HG03565 (cell line): Measurements from ENCODE around the gene SYT7.

Experiments used
- ATAC-seq: cut with Tn5 transposase; IDR thresholded peaks from one replicate; pipeline ENCODE4 v1.9.1; 2021; ENCODE audit warnings: mild to moderate bottlenecking, moderate library complexity; ENCODE audit not compliant: unreplicated experiment

Gene SYT7

DNA sequence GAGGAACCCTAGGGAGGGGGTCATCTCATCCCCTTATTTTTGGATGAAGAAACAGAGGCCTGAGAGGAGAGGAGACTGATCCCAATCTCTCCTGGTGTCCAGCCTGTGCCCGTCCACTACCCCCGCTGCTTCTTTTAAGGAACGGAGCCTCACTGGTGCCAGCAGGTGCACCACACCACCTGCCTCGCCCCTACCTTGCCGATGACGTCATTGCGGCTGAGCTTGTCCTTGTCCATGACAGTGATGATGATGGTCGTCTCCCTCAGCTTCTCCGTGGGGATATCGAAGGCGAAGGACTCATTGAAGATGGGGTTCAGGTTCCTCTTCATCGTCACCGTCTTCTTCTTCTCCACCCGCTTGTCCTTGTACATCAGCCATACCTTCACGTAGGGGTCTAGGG lies 58.0 kb downstream of the SYT7 start:
- no peak for ATAC-seq

DNA sequence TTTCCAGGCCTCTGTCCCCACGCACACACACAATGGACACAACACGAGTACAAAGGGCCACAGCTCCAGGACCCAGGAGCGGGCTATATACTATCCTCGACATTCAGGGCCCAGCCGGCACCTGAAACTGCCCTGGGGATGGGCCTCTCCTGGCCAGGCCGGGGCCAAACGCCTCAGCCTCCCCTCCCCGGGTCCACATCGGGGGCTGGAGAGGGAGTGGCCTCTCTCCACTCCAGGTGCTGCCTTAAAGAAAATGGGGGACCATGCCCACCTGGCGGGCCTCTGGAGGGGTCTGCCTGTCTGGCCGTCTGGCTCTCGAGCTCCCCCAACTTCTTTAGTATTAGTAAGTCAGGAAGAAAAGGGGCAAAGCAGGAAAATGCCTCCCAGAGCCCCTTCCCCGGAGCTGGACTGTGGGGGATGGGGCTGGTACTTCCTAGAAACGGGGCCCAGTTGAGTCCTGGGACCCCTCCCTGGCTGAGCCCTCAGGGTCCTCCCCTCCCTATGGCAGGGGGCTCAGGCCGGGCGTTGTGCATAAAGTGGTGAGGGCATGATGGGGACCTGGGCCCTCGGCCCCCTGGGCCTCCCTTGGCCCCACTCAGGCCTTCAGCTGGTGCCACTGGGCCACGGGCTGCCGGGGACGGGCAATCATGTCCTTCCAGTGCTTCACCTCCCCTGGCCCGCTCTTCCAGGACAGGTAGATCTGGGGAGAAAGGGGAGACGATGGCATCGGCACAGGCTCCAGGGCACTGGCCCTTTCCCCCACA lies 62.7 kb downstream of the SYT7 start:
- ATAC-seq: no peak

DNA sequence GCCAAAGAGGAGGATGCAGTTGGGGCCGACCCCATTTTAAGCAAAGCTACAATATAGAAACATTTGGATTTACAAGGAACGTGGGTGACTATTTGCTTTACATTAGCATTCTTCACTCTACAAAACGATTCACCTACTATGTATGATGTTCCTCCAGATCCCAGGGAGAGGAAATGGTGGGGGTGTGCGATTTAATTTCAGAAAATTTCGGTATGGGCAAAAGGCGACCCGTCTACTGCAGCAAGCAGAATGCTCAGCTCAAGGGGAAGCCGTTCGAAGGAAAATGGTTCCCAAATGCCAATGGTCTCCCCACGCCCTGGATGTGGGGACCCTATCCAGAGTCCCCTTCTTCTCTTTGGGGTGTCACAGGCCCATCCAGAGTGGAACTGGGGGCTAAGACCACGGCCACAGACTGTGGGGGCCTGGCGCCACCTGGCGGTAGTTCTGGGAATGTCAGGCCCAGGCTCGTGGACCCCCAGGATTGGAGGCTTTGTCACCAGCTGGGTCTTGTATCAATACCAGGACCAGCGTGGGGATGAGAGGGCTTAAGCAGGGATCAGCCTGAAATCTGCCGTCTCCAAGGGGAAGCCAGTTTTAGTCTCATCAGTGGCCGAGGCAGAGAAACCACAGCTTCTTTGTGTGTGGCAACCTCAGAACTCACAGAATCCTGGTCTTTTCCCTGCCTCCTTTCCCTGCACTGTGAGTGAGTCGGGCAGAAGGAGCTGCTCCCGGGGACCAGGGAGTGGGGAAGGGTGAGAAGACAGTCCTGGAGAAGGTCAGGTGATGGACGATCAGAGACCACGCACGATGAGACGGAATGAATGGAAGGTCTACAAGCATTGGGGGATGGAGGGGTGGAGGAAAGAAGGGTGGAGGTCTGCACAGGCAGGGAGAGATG lies 64.0 kb downstream of the SYT7 start:
- no peak for ATAC-seq

DNA sequence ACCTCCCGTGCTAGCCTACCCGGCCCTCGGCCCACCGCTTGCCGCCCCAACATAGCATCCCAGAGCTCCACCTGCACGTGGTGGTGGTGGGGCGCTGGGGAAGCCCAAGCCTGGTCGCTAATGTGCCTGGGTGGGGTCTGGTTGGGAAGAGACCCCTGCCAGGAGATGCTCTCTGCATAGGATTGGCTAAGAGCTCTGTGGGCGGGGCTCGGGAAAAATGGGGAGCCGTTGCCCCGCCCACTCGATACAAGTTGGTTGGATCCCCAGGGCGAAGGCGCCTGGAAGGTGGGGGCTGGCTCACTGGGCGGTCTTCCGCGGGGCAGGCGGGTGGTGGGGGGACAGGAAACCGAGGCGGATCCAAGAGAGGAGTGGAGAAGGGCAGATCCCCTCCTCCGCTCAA lies 64.7 kb downstream of the SYT7 start:
- ATAC-seq: no peak

DNA sequence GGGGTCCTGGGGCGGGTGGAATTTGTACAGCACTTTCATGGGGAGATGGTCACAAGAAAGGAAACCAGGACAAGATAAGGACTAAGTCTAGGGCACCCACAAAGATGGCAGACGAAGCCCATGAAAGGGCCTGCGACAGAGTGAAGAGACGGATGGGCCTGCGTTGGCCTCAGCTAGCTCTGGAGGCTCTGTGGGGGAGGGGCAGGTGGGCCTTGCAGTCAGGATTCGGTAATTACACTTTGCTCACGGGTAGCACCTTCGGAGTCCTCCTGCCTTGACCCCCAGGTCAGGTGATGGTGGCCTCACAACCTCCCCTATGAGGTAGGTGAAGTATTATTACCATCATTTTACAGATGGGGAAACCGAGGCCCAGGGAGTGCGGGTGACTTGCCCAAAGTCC lies 65.2 kb downstream of the SYT7 start:
- ATAC-seq: no peak

DNA sequence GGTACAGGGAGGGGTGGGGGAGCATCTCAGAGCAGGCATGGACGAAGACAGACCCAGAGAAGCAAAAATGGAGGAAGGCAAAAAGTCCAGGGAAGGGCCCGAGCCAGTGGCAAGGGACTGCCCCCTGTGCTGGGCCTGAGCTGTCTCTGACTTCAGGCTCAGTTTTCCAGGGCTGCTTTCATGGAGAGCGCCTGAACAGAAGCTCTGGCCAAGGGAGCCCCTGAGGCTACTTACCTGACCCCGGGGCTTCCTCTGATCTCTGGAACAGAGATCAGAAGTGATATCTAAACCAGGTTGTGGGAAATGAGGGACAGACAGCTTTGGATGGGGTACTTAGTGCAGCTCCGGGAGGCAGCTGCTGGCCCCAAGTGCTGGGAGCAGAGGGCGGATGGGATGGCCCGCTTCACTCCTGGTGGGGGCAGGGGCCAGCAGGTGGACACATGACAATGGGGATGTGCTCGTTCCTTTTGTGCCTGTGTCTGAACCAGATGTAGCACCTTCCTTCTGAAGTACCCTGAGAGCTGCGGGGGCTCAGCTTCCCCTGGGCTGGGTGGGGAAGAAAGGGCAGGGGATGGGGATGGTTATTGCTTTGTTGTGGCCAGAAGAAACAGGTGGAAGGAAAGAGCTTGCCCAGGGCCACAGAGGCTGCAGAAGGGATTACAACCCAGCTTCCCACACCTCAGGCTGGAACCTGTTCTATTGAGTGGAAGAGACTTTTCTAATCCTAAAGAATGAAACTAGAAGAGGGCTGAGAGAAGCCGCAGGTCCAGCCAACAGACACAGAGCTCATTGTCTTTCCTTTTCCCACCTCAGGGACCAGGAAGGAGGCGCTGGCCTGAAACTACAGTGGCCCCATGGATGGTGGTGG lies 66.6 kb downstream of the SYT7 start:
- ATAC-seq: no peak

DNA sequence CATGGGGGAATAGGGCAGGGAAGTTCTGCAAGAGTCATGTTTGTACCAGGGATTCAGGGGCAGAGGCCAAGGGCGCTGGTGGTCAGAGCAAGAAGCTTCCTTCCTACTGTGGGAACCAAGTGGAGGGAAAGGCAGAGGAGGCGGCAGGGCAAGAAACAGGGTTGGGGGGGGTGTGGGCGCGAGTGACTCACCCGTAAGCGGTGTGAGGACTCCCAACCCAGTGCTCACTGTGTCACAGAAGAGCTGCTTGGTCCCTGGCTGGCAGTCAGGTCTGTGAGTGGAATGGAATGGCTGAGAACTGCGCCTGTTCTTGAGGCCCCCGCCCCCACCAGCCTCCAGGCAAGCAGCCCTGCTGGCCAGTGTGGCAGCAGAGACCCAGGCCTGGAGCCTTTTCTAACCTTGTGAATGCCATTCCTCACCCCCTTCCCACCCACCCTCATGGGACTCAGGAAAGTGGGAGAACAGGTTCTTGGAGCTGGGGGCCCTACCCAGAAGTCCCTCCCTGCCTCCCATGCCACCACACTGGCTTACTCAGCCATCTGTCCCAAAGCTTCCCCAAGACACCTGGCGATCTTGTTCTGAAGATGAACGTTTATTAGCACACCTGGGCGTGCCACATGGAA lies 67.6 kb downstream of the SYT7 start:
- no peak for ATAC-seq

DNA sequence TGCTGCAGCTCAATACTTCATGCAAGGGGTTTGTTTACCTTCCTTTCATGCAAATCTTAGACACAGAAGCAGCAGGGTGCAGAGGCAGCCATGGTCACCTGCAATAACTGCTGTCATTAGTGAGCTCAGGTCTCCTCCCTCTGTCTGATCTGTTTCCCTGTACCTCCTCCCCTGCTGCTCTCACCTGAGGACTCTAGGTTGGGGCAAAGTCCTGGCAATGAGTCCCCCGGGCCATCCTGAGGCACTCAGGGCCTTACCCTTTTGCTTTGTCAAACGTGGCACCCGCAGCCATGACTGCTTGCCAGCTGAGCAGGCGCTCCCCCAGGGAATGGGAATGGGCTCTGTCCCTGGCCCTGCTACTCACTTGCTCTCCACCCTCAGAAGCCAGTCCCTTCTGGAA lies 68.4 kb downstream of the SYT7 start:
- no peak for ATAC-seq

DNA sequence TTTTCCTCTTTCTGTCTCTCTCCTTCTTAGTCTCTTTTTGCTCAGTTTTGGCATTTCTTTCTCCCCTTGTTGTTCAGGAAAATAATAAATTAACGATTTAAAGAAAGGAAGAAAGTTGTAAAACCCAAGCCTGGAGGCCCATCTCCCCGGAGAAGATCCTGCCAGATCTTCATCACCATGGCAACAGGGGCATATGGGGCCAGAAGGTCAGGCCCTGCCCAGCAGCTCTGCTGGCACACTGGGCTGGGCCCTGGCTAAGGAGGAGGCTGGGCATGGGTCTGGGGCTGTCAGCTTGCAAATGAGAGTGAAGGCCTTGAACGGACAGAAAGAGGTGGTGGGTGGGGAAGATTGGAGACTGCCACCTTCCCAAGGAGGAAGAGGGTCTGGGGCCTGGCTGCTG lies 69.5 kb downstream of the SYT7 start:
- ATAC-seq: no peak

DNA sequence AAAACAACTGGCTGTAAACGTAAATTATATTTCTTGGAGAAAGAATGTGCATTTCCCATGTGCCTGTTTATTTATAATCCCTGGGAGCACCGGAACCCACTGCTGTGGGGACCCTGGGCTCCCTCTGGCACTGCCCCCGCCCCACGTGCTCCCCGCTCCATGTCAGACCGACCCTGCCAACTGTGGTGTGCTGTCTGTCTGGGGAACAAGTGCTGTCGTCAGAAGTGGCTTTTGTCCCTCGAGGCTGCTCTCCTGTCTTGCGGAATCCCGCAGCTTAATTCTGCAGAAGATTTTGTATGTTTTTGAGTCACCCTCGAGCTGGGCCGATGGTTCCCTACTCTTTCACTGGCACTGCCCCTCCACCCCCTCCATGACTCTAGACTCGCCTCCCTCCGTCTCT lies 69.9 kb downstream of the SYT7 start:
- ATAC-seq: no peak

DNA sequence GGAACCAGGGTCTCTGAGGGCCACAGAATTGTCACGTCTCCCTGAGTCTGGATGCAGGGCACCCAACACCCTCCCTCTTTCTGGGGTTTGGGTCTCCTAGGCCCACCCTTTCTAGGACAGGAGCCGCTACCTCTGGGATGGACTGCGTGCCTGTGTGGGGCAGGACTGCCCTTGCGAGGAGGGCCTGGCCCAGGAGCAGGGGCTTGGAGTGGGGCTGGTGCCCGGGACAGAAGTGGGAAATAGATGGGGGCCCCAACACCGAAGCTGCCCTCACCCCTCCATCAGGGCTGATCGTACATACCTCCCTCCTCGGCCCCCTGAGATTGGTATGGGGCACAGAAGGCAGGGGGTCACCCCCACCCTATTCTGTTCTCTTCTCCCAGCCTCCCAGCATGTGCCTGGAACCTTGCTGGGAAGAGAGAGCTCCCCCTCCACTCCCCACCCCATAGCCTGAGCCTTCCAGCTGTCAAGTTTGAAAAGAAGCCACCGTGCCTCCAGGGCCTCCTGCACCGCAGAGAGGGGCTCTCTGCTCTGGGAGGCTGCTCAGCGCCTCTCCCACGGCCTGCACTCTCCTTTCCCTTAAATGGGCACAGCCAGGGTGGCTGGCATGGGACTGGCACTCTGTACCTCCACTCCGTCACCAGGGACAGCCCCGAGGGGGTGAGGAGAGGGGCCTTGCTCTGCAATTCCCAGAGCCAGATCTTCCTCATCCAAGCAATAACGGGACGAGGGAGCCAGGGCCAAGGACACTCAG lies 70.5 kb downstream of the SYT7 start:
- no peak for ATAC-seq

DNA sequence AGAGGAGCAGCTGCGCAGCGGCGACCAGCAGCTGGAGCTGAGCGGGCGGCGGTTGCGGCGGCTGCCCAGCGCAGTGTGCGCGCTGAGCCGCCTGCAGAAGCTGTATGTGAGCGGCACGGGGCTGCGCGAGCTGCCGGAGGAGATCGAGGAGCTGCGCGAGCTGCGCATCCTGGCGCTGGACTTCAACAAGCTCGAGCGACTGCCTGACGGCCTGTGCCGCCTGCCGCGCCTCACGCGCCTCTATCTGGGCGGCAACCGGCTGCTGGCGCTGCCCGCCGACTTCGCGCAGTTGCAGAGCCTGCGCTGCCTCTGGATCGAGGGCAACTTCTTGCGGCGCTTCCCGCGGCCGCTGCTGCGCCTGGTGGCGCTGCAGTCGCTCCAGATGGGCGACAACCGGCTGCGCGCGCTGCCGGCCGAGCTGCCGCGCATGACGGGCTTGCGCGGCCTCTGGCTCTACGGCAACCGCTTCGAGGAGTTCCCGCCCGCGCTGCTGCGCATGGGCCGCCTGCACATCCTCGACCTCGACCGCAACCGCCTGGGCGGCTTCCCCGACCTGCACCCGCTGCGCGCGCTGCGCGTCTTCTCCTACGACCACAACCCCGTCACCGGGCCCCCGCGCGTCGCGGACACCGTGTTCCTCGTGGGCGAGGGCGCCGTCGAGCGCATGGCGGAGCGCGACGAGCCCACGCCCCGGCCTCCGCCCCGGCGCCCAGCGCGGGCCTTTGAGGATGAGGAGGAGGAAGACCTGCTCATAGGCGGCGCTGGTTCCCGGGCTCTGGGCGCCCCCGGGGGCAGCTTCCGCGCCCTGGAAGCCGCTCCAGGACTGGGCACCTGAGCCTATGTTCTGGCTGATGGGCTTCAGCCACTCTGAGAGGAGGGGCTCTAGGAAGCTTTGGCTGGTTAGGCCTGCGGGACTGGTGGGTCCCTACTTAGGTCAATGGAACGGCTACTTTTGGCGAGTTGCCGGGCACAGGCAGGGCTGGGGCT lies 71.5 kb downstream of the SYT7 start:
- ATAC-seq: peak; percentile 61

DNA sequence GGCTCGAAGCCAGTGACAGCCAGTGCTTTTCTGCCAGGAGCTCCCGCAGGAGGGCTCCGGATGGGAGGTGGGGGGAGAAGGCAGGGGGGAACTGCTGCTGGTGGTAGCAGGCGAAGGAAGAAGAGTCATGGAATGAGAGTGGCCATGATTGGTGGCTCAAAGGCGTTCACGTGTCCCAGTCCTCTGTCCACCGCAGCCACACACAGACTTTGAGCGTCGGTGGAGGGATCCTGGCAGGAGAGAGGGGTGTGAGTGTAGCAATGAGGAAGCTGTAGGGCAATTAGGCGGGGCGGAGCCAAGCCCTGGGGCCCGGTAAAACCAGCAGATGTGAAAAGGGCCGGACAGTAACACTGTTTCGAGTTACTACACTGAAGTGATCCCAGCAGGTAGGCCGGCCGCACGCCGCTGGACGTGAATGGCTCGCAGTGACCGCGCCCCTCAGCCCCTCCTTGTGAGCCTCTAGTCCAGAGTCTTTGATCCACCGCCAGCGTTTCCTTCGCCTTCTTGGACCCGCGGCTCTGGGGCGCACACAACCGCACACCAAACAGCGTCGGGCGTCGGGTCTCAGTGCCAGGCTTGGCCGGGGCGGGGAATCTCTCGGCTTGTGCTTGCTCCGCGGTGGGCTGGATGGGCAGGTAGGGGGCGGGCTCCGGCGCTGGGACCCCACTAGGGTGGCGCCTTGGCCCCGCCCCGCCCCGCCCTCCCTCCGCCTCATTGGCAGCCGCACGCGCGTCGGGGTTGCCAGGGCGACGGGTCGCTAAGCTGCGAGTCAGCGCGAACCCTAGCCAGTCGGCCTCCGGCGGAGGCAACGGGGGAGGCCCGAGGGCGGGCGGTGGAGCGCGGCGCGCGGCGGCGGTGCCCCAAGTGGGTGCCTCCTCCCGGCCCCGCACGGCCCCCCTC lies 72.7 kb downstream of the SYT7 start, which contains the start of gene LRRC10B:
TSS of gene LRRC10B (plus strand) at position 788 of the 900 bp plus-strand sequence. CDS start 250 bp downstream, outside the sequence.
- no peak for ATAC-seq

DNA sequence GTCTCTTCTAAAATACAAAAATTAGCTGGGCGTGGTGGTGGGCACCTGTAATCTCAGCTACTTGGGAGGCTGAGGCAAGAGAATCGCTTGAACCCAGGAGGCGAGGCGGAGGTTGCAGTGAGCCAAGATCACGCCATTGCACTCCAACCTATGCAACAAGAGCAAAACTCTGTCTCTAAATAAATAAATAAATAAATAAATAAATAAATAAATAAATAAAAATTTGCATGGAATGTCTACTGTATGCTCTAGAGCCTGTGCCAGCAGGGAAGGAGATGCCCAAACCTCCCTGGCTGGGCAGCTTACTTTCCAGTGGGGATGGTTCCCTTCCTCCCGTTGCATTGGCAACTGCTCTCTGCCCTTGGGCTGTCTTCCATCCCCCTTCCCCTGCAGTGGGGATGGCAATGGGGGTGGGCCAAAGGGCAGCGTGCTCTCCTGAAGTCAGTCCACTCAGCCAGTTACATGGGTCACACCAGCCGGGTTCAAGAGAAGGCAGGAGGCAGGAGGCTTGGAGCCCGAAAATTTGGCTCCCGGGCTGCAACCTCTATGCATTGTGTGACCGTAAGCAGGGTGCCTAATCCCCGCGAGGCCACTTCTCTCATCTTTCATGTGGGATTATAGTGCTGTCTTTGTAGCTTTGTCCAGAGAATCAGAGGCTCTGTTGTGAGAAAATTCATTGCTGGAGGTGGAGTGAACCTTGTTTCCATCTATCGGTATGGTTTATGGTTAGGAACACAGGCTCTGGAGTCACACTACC lies 73.7 kb downstream of the SYT7 start:
- no peak for ATAC-seq

DNA sequence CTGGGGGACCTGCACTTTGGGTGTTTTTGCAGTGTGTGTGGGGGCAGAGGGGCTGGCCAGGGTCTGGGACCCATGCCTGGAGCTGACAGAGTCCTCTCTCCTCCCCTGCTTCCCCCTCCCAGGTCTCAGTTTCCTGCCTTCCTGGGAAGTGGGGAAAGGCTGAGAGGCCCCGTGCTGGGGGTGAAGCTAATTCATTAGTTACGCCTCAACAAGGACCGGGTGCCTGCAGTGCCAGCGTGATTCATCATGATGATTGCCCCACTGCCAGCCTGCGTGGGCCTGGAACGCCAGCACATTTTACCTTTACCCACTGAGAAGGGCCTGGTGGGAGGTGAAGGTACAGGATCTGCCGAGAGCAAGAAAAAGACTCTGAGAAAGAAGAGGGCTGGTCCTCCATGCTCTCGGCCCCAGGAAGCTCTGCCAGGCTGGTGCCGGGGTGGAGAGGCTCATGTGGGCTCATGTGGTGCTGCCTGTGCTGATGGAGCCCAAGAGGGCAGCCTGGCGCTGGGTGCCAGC lies 75.2 kb downstream of the SYT7 start:
- ATAC-seq: no peak

DNA sequence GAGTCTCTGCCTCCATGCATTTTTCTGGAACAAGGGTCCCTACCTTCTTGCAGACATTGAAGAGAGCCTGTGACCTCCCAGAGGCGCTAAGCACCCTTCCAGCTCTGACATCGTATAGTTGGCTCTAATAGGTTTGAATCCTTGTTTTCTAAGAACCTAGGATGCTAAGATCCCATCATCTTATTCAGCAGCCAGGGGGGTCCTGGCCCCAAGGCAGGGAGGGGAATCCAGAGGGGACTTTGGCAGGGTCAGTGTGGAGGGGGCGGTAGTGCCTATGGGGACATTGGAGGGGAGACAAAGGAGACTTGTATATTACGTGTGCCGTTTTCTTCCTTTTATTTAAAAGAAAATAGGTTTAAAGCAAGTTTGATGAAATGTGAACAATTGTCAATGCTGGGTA lies 75.8 kb downstream of the SYT7 start:
- no peak for ATAC-seq
